ENCODE measurements around the gene RFX1.
A peak's percentile ranks its signal among the peaks of the same experiment; 100 is the strongest.
"Not testable (repeated sequence)": the region's sequence is repeated elsewhere in the genome, so short reads cannot be mapped to it uniquely, and the experiment has no call there.

Gene RFX1

GRCh38 chr19:14027856-14028450 lies 21.8 kb upstream of the RFX1 start, which contains the start of gene RLN3:
Gene RLN3, plus strand, starts transcription at chr19:14028148. Its CDS starts 57 bp downstream, at chr19:14028205.
- DNase-seq (ENCODE audit: low spot score) (no peak), FAIRE-seq (no peak)

- not testable (repeated sequence) for DNase-seq (ENCODE audit: low spot score); FAIRE-seq
These were observed 20.6 kb upstream of the RFX1 start for GRCh38 chr19:14026652-14027192.

- DNase-seq (ENCODE audit: low spot score) (peak; percentile 64), FAIRE-seq (peak; percentile 58)
These were observed 17.5 kb upstream of the RFX1 start for GRCh38 chr19:14023404-14024235.

GRCh38 chr19:14022469-14022868 lies 16.3 kb upstream of the RFX1 start:
- FAIRE-seq, result no peak
- no peak for DNase-seq (ENCODE audit: low spot score)

GRCh38 chr19:14021474-14021873 lies 15.4 kb upstream of the RFX1 start:
- DNase-seq (ENCODE audit: low spot score), result no peak
- no peak for FAIRE-seq

- not testable (repeated sequence) for DNase-seq (ENCODE audit: low spot score); FAIRE-seq
These were observed 13.6 kb upstream of the RFX1 start for GRCh38 chr19:14019739-14020138.

- FAIRE-seq (no peak), DNase-seq (ENCODE audit: low spot score) (no peak)
These were observed 13.0 kb upstream of the RFX1 start for GRCh38 chr19:14019100-14019499.

- FAIRE-seq (no peak), DNase-seq (ENCODE audit: low spot score) (no peak)
These were observed 9.5 kb upstream of the RFX1 start for GRCh38 chr19:14015524-14016035.

- DNase-seq (ENCODE audit: low spot score) (no peak), FAIRE-seq (no peak)
These were observed 6.3 kb upstream of the RFX1 start for GRCh38 chr19:14012378-14012915.

- FAIRE-seq, result no peak
- DNase-seq (ENCODE audit: low spot score), result no peak
These were observed 844 bp upstream of the RFX1 start for GRCh38 chr19:14006766-14007562.

GRCh38 chr19:14005349-14006084 lies 603 bp downstream of the RFX1 start:
- FAIRE-seq (no peak), DNase-seq (ENCODE audit: low spot score) (peak; percentile 44)

- DNase-seq (ENCODE audit: low spot score), result no peak
- no peak for FAIRE-seq
These were observed 1.3 kb downstream of the RFX1 start for GRCh38 chr19:14004619-14005348.

- no peak for DNase-seq (ENCODE audit: low spot score)
- FAIRE-seq, result no peak
These were observed 2.7 kb downstream of the RFX1 start for GRCh38 chr19:14003251-14004055.

- no peak for FAIRE-seq
- no peak for DNase-seq (ENCODE audit: low spot score)
These were observed 3.4 kb downstream of the RFX1 start for GRCh38 chr19:14002571-14003250.

GRCh38 chr19:14000691-14001375 lies 5.3 kb downstream of the RFX1 start:
- no peak for FAIRE-seq
- DNase-seq (ENCODE audit: low spot score), result no peak

GRCh38 chr19:13999085-13999484 lies 7.0 kb downstream of the RFX1 start:
- DNase-seq (ENCODE audit: low spot score) (no peak), FAIRE-seq (no peak)

GRCh38 chr19:13998426-13998825 lies 7.7 kb downstream of the RFX1 start:
- FAIRE-seq, result no peak
- no peak for DNase-seq (ENCODE audit: low spot score)

- no peak for FAIRE-seq
These were observed 8.5 kb downstream of the RFX1 start for GRCh38 chr19:13997631-13997962.

More at GRCh38 chr19:13997631-13997962, 8.5 kb downstream of the RFX1 start:
- DNase-seq (ENCODE audit: low spot score), result no peak
